Measurements from ENCODE around the gene AVEN.
"Not testable (repeated sequence)": the region's sequence is repeated elsewhere in the genome, so short reads cannot be mapped to it uniquely, and the experiment has no call there.

AVEN gene

DNA sequence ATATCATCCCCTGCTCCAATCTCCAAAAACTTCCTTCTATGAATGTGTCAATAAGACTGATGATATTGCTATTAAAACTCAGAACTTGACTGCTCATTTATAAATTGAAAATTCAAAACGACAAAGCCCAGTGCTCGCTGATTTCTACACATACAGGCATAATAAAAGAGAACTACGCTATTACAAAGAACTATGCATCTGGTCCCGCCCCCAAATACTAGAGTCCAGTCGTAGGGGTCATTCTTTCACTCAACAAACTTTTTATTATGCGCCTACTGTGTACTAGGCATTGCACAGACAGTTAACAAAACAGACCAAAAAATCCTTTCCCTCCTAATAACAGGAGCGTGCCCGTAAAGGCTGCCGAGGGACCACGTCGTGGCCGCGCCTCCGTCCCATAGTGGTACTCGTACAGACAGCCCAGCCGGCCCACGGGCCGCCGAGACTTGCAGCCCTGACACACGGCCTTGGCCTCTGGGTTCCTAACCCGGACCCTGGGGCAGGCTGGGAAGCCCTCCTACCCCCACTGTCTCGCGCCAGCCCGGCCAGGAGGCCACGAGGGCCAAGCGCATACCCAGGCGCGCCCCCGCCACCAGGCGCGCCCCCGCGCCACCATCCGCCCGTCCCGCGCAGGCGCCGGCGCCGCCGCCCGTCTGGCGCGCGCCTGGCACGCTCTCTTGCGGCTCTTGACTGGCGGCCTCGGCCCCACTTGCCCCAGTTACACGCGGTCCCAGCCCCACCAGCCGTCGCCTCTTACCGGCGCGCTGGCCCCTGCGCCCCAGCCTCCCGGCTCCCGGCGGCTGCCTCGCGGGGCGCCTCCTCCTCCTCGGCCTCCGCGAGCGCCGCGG is 757 bp downstream of the AVEN start:
- peak; percentile 71 for DNase-seq

DNA sequence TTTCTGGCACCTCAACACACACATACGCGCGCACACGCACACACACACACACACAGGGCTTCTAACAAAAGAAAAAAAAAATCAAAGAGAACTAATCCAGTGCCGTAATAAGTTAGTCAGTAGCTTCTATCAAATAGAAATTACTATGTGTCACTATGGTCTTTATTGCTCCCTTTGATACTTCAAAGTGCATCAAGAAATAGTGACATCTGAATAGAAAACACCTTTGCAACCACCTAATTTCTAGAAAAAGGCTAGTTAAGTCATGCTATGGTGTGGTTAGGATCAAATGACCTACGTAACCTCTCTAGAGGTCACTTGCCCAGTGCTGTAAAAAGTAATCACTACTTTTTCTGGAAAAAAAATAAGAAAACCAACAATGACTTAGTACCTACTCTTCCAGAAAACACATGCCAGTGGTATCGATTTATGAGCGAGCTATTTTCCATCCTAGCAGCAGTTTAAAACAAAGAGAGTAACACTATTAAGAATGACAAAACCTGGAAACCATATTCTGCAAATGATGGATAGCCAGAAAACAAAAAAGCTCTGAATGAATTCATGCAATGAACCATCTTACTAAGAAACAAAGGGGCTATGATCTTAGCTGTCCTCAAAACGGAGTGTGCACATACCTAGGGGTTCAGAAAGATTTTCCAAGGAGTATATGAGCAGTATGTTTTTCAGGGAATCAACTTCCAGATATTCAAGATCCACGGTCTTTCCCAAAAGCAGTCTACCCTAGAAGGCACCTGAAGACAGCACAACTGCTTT is 6.8 kb downstream of the AVEN start:
- no peak for DNase-seq

GRCh38 chr15:34027606-34028005 is 11.4 kb downstream of the AVEN start:
- DNase-seq, result no peak

DNA sequence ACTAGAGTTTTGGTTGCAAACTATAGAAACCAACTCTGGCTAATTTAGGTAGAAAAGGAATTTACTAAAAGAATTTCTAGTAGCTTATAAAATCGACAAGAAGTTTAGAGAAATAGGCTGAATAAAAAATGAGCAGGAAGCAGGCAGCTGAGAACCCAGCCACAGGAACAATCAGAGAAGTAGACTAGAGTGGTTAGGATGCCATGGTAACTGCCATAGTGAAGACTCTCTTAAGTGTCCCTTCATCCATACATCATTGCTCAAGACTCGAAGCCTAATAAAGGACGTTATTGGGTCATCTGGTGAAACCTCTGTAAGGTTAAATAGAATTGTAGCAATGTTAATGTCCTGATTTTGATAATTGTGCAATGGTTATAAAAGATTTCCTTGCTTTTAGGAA is 13.8 kb downstream of the AVEN start:
- DNase-seq, result no peak

DNA sequence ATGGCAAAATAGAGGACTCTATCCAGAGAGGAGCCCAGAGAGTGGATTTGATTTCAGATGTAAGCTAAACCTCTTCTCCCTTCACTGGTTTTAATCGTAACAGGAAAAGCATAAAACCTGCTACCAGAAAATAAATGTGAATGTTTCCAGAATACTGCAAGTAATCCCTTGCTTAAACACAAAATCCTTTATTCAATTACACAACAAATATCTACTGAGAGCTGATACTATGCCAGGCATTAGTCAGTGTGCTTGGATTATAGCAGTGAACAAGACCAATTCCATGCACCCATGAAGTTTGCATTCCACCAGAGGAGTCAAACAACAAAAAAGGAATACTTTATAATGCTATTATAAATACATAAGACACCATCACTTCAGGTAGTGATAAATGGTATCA is 15.1 kb downstream of the AVEN start:
- DNase-seq, result no peak

GRCh38 chr15:34019369-34019990 is 19.5 kb downstream of the AVEN start:
- DNase-seq, result no peak

DNA sequence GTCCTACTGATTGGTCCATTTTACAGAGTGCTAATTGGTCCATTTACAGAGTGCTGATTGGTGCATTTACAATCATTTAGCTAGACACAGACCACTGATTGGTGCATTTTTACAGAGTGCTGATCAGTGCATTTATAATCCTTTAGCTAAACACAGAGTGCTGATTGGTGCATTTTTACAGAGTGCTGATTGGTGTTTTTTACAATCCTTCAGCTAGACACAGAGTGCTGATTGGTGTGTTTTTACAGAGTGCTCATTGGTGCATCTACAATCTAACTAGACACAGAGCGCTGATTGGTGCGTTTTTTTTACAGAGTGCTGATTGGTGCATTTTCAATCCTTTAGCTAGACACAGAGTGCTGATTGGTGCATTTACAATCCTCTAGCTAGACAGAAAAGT is 20.3 kb downstream of the AVEN start:
- not testable (repeated sequence) for DNase-seq

DNA sequence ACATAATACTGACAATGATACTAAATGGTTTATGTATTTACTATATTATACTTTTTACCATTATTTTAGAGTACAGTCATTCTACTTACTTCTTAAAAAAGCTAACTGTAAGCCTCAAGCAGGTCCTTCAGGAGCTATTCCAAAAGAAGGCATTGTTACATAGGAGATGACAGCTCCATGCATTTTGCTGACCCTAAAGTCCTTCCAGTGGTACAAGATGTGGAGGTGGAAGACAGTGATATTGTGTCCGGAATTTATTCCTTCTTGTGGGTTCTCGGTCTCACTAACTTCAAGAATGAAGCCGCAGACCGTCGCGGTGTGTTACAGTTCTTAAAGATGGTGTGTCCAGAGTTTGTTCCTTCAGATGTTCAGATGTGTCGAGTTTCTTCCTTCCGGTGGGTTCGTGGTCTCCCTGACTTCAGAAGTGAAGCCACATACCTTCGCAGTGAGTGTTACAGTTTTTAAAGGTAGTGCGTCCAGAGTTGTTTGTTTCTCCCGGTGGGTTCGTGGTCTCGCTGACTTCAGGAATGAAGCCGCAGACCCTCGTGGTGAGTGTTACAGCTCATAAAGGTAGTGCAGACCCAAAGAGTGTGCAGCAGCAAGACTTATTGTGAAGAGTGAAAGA is 20.9 kb downstream of the AVEN start:
- DNase-seq, result peak; percentile 52

GRCh38 chr15:34014556-34014955 is 24.4 kb downstream of the AVEN start:
- no peak for DNase-seq

- no peak for DNase-seq
Measured at GRCh38 chr15:34013746-34014145, 25.3 kb downstream of the AVEN start.

DNA sequence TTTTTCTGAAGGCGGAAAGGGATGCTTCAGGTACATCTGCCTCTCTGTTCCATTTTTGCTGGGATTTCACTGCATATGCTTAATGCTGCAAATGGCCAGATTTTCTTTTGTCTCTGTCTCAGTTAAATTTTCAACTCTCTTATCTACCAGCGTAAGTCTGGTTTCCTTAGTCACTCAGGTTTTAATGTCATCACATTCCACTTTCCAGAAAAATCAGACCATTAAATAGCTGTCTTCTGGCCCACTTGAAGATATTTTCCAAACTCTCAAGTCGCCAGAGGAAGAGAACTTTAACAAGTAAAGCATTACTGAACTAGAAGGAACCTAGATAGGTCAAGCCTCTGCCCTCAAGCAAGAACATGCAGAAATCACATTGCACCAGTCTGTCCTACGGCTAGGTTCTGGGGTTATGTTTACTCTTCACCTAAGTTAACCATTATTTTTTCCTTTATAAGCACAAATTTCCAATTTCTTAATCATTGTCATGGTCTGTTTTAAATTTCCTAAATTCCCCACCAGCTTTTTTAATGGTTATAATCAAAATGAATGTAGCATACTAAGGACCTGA is 26.5 kb downstream of the AVEN start:
- DNase-seq, result no peak

DNA sequence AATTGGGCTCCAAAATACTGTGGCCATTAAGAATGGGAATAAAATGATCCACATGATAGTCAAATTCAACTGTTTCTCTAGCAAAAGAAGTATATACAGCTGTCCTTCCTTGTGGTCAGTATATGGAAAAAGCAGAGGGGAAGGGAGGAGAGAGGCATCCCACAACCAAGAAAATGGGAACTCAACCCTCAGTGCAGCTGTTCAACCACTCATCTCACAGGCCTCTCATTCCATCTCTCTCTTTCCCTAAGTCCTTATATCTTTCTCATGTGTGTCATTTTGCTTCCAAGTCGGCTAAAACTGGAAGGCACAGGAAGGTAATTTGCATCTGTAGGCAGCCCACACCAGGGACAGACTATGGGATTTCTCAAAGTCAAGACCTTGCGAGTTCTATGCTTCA is 27.5 kb downstream of the AVEN start:
- no peak for DNase-seq

DNA sequence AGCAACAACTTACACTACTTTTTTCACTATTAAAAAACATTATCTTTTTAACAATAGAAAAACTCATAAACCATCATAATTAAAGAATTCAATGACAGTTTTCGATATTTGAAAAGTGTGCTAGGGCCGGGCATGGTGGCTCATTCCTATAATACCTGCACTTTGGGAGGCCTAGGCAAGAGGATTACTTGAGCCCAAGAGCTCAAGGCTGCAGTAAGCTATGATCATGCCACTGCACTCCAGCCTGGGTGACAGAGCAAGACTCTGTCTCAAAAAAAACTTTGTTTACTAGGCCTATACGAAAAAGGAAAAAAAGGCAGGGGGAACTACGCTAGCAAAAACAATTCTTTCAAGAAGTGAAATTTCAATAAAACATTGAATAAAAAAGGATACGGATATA is 28.1 kb downstream of the AVEN start:
- DNase-seq, result no peak

GRCh38 chr15:34009656-34010055 is 29.3 kb downstream of the AVEN start:
- no peak for DNase-seq

DNA sequence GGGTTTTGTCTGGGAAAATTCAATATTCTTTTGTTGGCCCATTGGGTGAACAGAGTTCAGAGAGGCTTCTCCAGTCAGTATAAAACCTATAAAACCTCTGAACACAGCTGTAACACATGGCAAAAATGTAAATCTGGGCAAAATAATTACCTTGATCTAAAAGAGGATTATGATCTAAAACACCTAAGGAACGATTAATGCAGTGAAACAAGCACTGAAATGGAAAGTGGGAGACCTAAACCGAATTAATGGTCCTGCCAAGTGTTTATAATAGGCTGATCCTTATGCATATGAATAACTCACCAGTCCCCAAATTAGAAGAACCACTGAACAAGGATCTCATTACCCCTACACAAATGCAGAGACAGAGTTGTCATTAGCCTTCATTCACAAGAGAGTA is 32.6 kb downstream of the AVEN start:
- DNase-seq, result no peak

- DNase-seq, result no peak
Measured at GRCh38 chr15:34001536-34001935, 37.5 kb downstream of the AVEN start.

DNA sequence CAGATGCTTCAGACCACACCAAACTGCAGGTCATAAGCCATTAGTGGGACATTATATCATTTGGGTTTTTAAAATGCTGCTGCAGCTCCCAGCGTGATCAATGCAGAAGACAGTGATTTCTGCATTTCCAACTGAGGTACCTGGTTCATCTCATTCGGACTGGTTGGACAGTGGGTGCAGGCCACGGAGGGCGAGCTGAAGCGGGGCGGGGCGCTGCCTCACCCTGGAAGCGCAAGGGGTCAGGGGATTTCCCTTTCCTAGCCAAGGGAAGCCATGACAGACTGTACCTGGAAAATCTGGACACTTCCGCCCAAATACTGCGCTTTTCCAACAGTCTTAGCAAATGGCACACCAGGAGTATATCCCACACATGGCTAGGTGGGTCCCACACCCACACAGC is 43.3 kb downstream of the AVEN start:
- DNase-seq, result not testable (repeated sequence)

DNA sequence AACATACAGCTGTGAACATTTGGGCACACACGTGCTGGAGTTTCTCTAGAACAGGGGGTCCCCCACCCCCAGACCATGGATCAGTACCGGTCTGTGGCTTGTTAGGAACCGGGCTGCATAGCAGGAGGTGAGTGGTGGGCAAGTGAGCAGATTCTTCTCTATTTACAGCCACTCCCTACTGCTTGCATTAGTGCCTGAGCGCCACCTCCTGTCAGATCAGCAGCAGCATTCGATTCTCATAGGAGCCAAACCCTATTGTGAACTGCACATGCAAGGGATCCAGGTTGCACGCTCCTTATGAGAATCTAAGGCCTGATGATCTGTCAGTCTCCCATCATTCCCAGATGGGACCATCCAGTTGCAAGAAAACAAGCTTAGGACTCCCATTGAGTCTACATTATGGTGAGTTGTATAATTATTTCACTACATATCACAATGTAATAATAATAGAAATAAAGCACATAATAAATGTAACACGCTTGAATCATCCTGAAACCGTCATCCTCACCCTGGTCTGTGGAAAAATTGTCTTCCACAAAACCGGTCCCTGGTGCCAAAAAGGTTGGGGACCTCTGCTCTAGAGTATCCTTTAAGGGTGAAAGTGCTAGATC is 44.9 kb downstream of the AVEN start:
- DNase-seq, result no peak

- DNase-seq, result no peak
Measured at GRCh38 chr15:33988384-33988783, 50.6 kb downstream of the AVEN start.

GRCh38 chr15:33987444-33987843 is 51.6 kb downstream of the AVEN start:
- no peak for DNase-seq

DNA sequence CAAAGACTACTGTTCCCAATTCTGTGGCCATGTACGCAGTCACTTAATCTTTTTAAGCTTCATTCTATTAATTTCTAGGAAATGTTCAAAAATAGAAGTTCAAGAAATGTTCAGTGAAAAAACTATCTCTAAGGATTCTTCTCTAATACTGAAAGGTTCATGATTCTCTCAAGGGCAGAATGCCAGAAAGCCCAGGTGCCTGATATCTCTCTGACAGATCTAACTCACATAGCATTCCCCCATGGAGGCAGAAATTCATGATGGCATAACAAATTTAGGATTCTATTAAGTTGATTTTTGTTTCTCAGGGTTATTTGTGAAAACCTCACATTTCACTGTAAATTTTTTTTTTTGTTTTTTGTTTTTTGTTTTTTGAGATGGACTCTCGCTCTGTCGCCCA is 53.3 kb downstream of the AVEN start:
- DNase-seq, result no peak

- no peak for DNase-seq
Measured at GRCh38 chr15:33985287-33985686, 53.7 kb downstream of the AVEN start.

- DNase-seq, result no peak
Measured at GRCh38 chr15:33982516-33982915, 56.5 kb downstream of the AVEN start.
